M059J (cell line): ENCODE measurements around the gene DMRTC2. TPM values are rescaled to one million over a fixed set of nuclear protein-coding genes. Genes with fewer than 3 reads are reported as not detected.
A peak's percentile ranks its signal among the peaks of the same experiment; 100 is the strongest.
"Not testable (repeated sequence)": the region's sequence is repeated elsewhere in the genome, so short reads cannot be mapped to it uniquely, and the experiment has no call there.

Experiments
- DNase-seq: peaks from one replicate; pipeline ENCODE4 v3.0.0-alpha.2; 2012; ENCODE audit warnings: low read depth
- total RNA-seq: library from RNA; depleted of rRNA; stranded (reverse); fragments of >200 nt; shearing (Covaris generic); gene quantifications from 2 replicates; pipeline ENCODE4 v1.2.3, GENCODE V29; 2014

The DMRTC2 gene
- total RNA-seq, 1 experiment from 2014 or later, result not detected

DNA sequence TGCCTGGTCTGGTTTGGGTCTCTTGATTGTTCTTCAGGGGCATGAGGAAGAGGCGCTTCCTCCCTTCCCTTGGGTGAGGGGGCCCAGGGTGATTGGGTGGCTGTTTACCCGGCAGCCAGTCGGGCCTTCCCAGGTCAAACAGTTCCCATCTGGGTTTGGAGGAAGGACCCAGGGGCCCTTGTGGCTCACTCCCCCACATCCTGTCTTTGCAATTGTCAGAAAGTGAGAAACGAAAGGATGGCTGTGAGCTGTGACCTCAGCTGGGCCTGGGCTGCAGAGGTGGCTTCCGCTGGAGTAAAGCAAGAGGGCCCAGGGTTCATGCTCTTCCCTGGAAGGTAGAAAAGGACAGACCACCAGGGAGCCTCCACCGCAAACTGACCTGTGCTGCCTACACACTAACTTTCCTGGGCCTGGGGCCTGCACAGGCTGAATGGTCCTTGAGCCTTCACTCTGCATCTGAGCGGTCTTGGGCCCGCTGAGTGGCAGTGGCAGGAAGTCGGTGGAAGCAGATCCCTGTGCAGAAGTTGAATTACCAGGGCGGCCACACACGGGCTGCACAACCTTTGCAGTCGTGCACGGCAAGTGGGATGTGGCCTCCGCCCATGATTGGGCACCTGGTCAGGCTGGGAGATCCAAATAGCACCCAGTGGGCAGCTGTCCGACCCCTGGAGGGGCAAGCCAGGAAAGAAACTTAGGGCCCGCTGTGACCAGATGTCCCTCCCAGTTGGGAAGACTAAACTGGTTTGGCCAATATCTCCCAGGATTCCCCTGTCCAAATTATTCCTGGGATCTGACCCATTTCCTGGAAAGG lies 26.9 kb downstream of the DMRTC2 start:
- no peak for DNase-seq

DNA sequence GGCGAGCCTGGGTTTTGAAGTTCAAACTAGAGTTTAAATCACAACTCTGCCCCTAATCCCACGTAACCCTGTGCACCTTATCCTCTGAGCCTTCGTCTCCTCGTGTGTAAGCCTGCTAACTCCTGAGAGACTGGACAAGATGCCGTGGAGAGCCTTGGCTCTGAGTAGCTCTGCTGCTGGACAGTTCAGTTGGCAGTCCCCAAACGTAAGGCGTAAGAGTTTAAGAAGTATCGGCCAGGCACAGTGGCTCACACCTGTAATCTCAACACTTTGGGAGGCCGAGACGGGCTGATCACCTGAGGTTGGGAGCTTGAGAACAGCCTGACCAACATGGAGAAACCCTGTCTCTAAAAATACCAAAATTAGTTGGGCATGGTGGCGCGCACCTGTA lies 27.5 kb downstream of the DMRTC2 start:
- no peak for DNase-seq

DNA sequence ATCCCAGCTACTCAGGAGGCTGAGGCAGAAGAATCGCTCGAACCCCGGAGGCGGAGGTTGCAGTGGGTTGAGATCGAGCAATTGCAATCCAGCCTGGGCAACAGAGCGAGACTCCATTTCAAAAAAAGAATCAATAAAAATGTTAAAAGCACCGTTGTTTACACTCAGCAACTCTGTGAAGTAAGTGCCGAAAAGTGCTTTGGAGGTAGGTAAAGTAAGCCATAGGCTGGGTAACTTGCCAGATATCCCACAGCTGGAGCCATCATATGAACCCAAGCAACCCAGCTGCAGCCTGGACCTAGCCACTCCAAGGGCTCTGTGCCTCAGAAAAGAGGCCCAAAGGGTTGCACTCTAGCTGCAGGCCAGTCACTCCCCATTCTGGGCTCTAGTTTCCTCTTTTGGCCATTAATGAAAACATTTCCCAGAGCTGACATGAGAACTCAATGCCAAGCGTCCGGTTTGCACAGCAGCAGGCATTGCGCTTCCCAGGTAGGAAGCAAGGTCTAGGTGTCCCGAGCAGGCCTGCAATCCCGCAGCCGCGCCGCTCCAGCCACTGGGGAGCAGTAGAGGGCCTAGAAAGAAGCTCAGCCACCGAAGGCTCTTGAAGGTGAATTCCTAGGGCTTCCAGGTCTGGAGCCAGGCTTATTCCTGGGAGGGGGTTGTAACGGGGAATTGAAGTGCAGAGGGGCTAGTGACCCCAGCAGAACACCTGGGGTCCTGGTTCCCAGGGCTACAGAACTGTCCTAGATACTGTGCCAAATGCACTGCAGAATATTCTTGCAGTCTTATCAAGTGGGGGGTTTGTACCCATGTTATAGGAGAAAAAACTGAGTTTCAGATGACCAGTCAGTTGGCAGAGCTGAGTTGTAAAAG lies 28.2 kb downstream of the DMRTC2 start:
- DNase-seq, result peak; percentile 74

GRCh38 chr19:41875973-41876372 lies 31.1 kb downstream of the DMRTC2 start:
- not testable (repeated sequence) for DNase-seq

- DNase-seq, result no peak
Observed at GRCh38 chr19:41876847-41877832, 32.3 kb downstream of the DMRTC2 start, which contains the start of gene CD79A. TSS of gene CD79A (plus strand) at chr19:41877279. CDS start at chr19:41877305, 26 bp downstream.

DNA sequence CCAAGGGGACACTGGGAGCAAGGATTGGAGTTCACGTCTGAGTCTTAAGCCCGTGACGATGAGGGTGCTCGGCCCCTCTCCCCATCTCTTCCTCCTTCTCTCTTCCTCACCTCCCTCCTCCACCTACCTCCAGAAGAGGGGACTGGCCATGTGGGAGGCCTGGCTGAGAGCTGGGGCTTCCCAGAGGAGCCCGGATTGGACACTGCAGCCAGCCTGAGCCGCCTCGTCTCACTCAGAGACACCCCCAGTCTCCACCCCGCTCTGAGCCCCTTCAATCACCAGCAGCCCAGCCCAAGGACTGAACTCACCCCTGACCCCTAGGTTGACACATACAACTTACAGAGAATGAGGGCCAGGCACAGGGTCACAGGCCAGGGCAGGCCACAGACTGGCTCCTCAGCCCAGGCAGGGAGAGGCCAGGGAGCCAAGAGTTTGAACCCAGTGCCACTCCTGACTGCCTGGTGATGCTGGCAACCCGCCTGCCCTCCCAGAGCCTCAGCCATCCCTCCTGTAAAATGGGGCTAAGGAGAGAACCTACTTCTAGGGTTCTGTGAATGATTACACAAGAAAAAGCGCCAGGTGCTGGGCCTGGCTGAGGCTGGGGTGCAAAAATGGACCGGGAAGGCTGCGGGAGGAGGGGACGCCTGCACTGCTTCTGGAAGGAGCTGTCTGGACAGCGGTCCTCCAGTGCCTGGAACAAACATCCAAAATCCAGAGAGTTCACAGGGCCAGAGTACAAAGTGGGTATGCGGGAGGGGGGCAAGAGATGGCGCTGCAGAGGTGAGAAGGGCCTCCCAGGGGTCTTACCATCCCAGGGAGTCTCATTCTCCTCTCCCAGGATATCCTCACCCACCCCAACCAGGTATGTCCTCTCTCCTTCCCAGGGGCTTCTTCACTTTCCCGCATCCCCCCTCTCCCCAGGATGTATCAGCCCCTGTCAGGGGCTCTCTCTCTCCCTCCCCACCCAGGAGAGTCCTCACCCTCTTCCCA lies 33.4 kb downstream of the DMRTC2 start:
- DNase-seq, result no peak

DNA sequence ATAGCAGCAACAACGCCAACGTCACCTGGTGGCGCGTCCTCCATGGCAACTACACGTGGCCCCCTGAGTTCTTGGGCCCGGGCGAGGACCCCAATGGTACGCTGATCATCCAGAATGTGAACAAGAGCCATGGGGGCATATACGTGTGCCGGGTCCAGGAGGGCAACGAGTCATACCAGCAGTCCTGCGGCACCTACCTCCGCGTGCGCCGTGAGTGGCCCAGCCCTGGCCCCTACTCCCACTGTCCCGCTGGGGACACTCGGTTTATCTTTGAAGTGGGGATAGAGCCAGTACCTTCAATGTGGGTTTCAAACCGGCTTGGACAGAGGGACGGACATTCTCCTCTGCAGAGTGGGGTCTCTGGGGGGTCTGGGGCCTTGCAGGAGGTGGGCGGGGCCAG lies 34.2 kb downstream of the DMRTC2 start:
- DNase-seq, result no peak

GRCh38 chr19:41879670-41880328 lies 35.0 kb downstream of the DMRTC2 start:
- no peak for DNase-seq

- no peak for DNase-seq
Observed at GRCh38 chr19:41880329-41880708, 35.5 kb downstream of the DMRTC2 start.

GRCh38 chr19:41882568-41883462 lies 38.0 kb downstream of the DMRTC2 start, which contains the start of gene ARHGEF1:
TSS of gene ARHGEF1 (plus strand) at chr19:41883184. CDS start at chr19:41888083, 4,899 bp downstream.
- DNase-seq, result peak; percentile 45

DNA sequence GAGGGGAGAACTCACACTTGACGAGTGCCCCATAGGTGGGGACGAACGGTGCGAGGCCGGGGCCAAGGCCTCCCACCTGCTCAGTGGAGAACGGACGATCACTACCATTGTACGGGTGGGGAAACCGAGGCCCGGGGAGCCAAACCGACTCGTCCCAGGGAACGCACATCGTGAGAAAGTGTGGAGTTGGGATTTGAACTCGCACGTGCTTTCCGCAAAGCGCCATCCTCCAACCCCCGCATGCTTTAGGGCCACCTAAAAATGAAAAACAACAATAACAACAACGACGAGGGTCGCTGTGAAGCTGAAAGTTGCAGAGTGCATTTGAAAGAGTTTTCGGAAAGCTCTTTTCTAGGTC lies 38.6 kb downstream of the DMRTC2 start:
- no peak for DNase-seq

- DNase-seq, result peak; percentile 96
Observed at GRCh38 chr19:41883821-41884733, 39.2 kb downstream of the DMRTC2 start.

GRCh38 chr19:41886761-41887710 lies 42.2 kb downstream of the DMRTC2 start:
- DNase-seq, result peak; percentile 9

GRCh38 chr19:41887711-41888382 lies 43.0 kb downstream of the DMRTC2 start:
- DNase-seq, result peak; percentile 97

DNA sequence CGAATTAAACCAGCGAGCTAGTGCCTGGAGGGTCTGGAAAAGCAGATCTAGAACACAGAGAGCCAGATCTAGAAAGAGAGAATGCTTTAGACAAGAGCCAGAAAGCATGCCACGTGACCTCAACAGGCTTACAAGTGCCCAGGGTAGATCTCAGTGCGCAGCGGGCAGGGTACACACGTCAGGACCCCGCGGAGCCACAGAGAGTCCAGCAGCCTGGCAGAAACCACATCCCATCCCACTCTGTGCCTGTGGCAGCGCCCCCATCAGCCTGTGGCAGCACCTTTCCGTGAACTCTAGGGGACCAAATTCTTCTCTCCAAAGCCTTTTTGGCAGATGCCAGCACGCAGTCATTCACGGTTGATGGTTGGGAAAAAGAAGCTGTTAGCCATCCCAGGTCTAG lies 44.1 kb downstream of the DMRTC2 start:
- no peak for DNase-seq

- DNase-seq, result no peak
Observed at GRCh38 chr19:41889896-41890295, 45.1 kb downstream of the DMRTC2 start.
